Cardiac muscle cell (in vitro differentiated cells and primary cell): Measurements from ENCODE around the gene NTSR1. TPM values are rescaled to one million over a fixed set of nuclear protein-coding genes. Genes with fewer than 3 reads are reported as not detected.

ENCODE experiments used
- DNase-seq, 2 donors: peaks; one replicate each; pipeline versions ENCODE4 v3.0.0 to v3.0.0-alpha.2; 2010 to 2017; ENCODE audit warnings: low read depth in 1 of 2, low spot score in 1 of 2
- H3K27ac ChIP-seq: fragments of 200-600 bp; sonication (generic); 2 replicates; pipeline ENCODE4 v1.5.1; 2016
- H3K27me3 ChIP-seq: fragments of 200-600 bp; sonication (generic); 2 replicates; pipeline ENCODE4 v1.6.0; 2016; ENCODE audit warnings: control low read depth
- H3K36me3 ChIP-seq: fragments of 200-600 bp; sonication (generic); 2 replicates; pipeline ENCODE4 v1.5.1; 2016; ENCODE audit warnings: control low read depth
- H3K4me1 ChIP-seq: fragments of 200-600 bp; sonication (generic); 2 replicates; pipeline ENCODE4 v1.8.1; 2017; ENCODE audit warnings: low read depth, mild to moderate bottlenecking, mixed run types
- H3K4me3 ChIP-seq: fragments of 200-600 bp; sonication (generic); 2 replicates; pipeline ENCODE4 v1.5.1; 2016; ENCODE audit warnings: mild to moderate bottlenecking
- H3K9me3 ChIP-seq: fragments of 200-600 bp; sonication (generic); 2 replicates; pipeline ENCODE4 v1.5.1; 2017; ENCODE audit warnings: low read depth, mild to moderate bottlenecking, control low read depth
- CTCF ChIP-seq: IDR thresholded peaks from 2 replicates; pipeline ENCODE4 v1.5.1; 2012; ENCODE audit warnings: low read depth, mild to moderate bottlenecking, low read length
- polyA plus RNA-seq: library from polyadenylated mRNA; unstranded; fragments of >200 nt; fragmentation: Nextera tagmentation; extraction: Ambion mirVana; gene quantifications from 2 replicates; pipeline ENCODE4 v1.2.1, GENCODE V29; 2016
- total RNA-seq: library from RNA; depleted of rRNA; stranded (reverse); fragments of >200 nt; gene quantifications from 2 replicates; pipeline ENCODE4 v1.2.3, GENCODE V29; 2016

NTSR1 gene
- total and polyA plus RNA-seq, 2 experiments from 2014 or later, result 0.03 TPM; not detected in 1

- Histone ChIP-seq H3K36me3 (peaks cover 23% of the 10 kb centered on the region), H3K27me3 (no peaks in the 10 kb centered on the region), H3K27ac (no peak overlapping the region), H3K4me3 (no peak overlapping the region), H3K4me1 (peaks cover 8% of the 10 kb centered on the region), H3K9me3 (no peaks in the 10 kb centered on the region)
- peak; percentile 64 to 75 for DNase-seq
- peak; percentile 97 for TF ChIP-seq CTCF
Measured at GRCh38 chr20:62808211-62808865, 99.7 kb downstream of the NTSR1 start.

GRCh38 chr20:62809530-62810428 is 101.1 kb downstream of the NTSR1 start:
- Histone ChIP-seq H3K27me3 (no peaks in the 10 kb centered on the region), H3K36me3 (peaks cover 23% of the 10 kb centered on the region), H3K4me3 (no peak overlapping the region), H3K4me1 (peaks cover 8% of the 10 kb centered on the region), H3K9me3 (no peaks in the 10 kb centered on the region), H3K27ac (no peak overlapping the region)
- no peak for DNase-seq
- TF ChIP-seq CTCF, result no peak

GRCh38 chr20:62811320-62811719 is 102.7 kb downstream of the NTSR1 start:
- Histone ChIP-seq H3K9me3 (no peaks in the 10 kb centered on the region), H3K36me3 (peaks cover 23% of the 10 kb centered on the region), H3K27ac (no peak overlapping the region), H3K4me1 (no peaks in the 10 kb centered on the region), H3K4me3 (no peak overlapping the region), H3K27me3 (peaks cover 9% of the 10 kb centered on the region)
- no peak for TF ChIP-seq CTCF
- DNase-seq, result no peak

GRCh38 chr20:62811720-62812119 is 103.1 kb downstream of the NTSR1 start:
- peaks cover 13% of the 10 kb centered on the region for H3K27me3 ChIP-seq
- no peak for TF ChIP-seq CTCF
- no peak overlapping the region for H3K27ac ChIP-seq
- no peaks in the 10 kb centered on the region for H3K9me3 ChIP-seq
- no peak for DNase-seq
- peaks cover 3% of the 10 kb centered on the region for H3K4me1 ChIP-seq
- no peak overlapping the region for H3K4me3 ChIP-seq
- H3K36me3 ChIP-seq, result peaks cover 23% of the 10 kb centered on the region

Other genes with a start within 250 kb of the NTSR1 start
- 79.0 and 103 TPM in 2 replicates for gene GATA5, start 232.8 kb upstream of the NTSR1 start, total RNA-seq
- gene GATA5, start 232.8 kb upstream of the NTSR1 start, polyA plus RNA-seq, result 66.8 and 96.5 TPM in 2 replicates
- 0.15 and 1.4 TPM in 2 replicates for gene SLCO4A1, start 66.3 kb upstream of the NTSR1 start, total RNA-seq
- 0.67 and 1.0 TPM in 2 replicates for gene SLCO4A1, start 66.3 kb upstream of the NTSR1 start, polyA plus RNA-seq
- gene MRGBP, start 87.6 kb downstream of the NTSR1 start, total RNA-seq, result 21.5 and 22.4 TPM in 2 replicates
- gene MRGBP, start 87.6 kb downstream of the NTSR1 start, polyA plus RNA-seq, result 22.8 and 25.9 TPM in 2 replicates
- gene OGFR, start 96.0 kb downstream of the NTSR1 start, total RNA-seq, result 64.4 and 83.1 TPM in 2 replicates
- 49.9 and 54.9 TPM in 2 replicates for gene OGFR, start 96.0 kb downstream of the NTSR1 start, polyA plus RNA-seq
- gene COL9A3, start 108.2 kb downstream of the NTSR1 start, total RNA-seq, result 7.9 and 10.3 TPM in 2 replicates
- 6.4 and 12.3 TPM in 2 replicates for gene COL9A3, start 108.2 kb downstream of the NTSR1 start, polyA plus RNA-seq
- 5.4 and 6.6 TPM in 2 replicates for gene TCFL5, start 153.0 kb downstream of the NTSR1 start, total RNA-seq
- gene TCFL5, start 153.0 kb downstream of the NTSR1 start, polyA plus RNA-seq, result 8.1 and 8.4 TPM in 2 replicates
- gene DIDO1, start 217.7 kb downstream of the NTSR1 start, total RNA-seq, result 39.4 and 69.2 TPM in 2 replicates
- 28.3 and 42.5 TPM in 2 replicates for gene DIDO1, start 217.7 kb downstream of the NTSR1 start, polyA plus RNA-seq
- 42.1 and 49.5 TPM in 2 replicates for gene GID8, start 229.3 kb downstream of the NTSR1 start, total RNA-seq
- gene GID8, start 229.3 kb downstream of the NTSR1 start, polyA plus RNA-seq, result 24.5 and 34.0 TPM in 2 replicates
- 2.5 and 3.2 TPM in 2 replicates for gene SLC17A9, start 243.9 kb downstream of the NTSR1 start, total RNA-seq
- 1.8 and 4.1 TPM in 2 replicates for gene SLC17A9, start 243.9 kb downstream of the NTSR1 start, polyA plus RNA-seq